T-helper 22 cell (primary cell): ENCODE data around the gene FBN3.

ENCODE experiments used
- DNase-seq: peaks from one replicate; pipeline ENCODE4 v3.0.0-alpha.2; 2020; ENCODE audit warnings: low read depth

FBN3 gene

DNA sequence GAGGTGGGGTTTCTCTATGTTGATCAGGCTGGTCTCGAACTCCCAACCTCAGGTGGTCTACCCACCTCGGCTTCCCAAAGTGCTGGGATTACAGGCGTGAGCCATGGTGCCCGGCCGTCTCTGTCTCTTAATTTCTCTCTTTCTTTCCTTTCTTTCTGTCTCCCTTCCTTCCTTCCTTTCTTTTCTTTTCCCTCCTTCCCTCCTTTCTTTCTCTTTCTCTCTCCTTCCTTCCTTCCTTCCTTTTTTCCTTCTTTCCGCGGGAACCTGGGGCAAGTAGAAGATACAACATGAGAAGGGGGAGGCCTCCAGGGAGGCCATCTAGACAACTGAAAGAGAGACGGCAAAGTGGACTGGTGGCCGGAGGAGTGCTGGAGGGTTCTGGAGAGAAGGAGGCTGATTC lies 128.7 kb downstream of the FBN3 start:
- no peak for DNase-seq

DNA sequence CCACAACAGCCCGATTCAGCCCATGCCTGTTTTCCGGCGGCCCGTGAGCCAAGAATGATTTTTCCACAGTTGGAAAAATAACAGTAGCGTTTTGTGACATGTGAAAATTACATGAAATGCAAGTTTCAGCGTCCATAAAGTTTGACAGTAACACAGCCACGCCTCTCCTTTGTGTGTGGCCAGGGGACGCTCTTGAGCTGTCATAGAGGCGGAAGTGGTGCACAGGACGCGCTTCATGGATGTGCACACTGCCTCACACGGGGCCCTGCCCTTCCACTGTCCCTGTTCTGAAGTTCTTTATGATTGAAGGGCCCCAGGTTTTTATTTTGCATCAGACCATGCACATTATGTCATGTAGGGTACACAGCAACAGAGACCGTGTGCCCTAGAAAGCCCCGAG lies 131.6 kb downstream of the FBN3 start:
- DNase-seq = no peak
